ENCODE measurements around the gene PAK2. TPM values are rescaled to one million over a fixed set of nuclear protein-coding genes. Genes with fewer than 3 reads are reported as not detected.
"Not testable (repeated sequence)": the region's sequence is repeated elsewhere in the genome, so short reads cannot be mapped to it uniquely, and the experiment has no call there.

PAK2 gene
- total RNA-seq, 2 donors from 2014 or later = 37.4 to 48.3 TPM

GRCh38 chr3:196712514-196713413 lies 26.9 kb upstream of the PAK2 start:
- DNase-seq (ENCODE audit: low spot score) = peak; percentile 52
- intact Hi-C loops (cut with DNase I) = loop anchor here (2.0 kb wide), 1 partner anchor 28 kb away; no protein-coding TSS in a partner anchor

GRCh38 chr3:196717162-196717561 lies 22.5 kb upstream of the PAK2 start:
- H3K4me1 ChIP-seq (replicated peaks); H3K27me3 ChIP-seq (replicated peaks; ENCODE audit: insufficient read depth); intact Hi-C loops (cut with DNase I); H3K9me3 ChIP-seq; H3K27ac ChIP-seq; DNase-seq (ENCODE audit: low spot score); H3K36me3 ChIP-seq; H3K4me3 ChIP-seq: not testable (repeated sequence)
- 94% methylated on average over 3 of the region's 3 CpGs for WGBS

More at GRCh38 chr3:196712514-196713413, 26.9 kb upstream of the PAK2 start:
- TF ChIP-seq CTCF (IDR thresholded peaks at IDR 0.05) = peak in 1 of 4 experiments; percentile 34
- TF ChIP-seq POLR2A (IDR thresholded peaks at IDR 0.05) = no peak
- no peaks in the 10 kb centered on the region for H3K36me3 ChIP-seq
- 6% methylated on average over 54 of the region's 64 CpGs for WGBS
- H3K27me3 ChIP-seq (replicated peaks; ENCODE audit: insufficient read depth) = no peaks in the 10 kb centered on the region
- H3K27ac ChIP-seq = peak overlapping the region; percentile 93
- peak overlapping the region; percentile 77 to 90 for H3K4me3 ChIP-seq
- no peaks in the 10 kb centered on the region for H3K4me1 ChIP-seq (replicated peaks)
- H3K9me3 ChIP-seq = no peaks in the 10 kb centered on the region

GRCh38 chr3:196721097-196721496 lies 18.6 kb upstream of the PAK2 start:
- DNase-seq (ENCODE audit: low spot score) = no peak
- no peaks in the 10 kb centered on the region for H3K27me3 ChIP-seq (replicated peaks; ENCODE audit: insufficient read depth)
- no peaks in the 10 kb centered on the region for H3K9me3 ChIP-seq
- H3K4me3 ChIP-seq = no peak overlapping the region
- H3K36me3 ChIP-seq = no peaks in the 10 kb centered on the region
- intact Hi-C loops (cut with DNase I) = no loop called here
- no peak for TF ChIP-seq POLR2AphosphoS5 (IDR thresholded peaks at IDR 0.05)
- no peak for TF ChIP-seq CTCF (IDR thresholded peaks at IDR 0.05)
- TF ChIP-seq POLR2A (IDR thresholded peaks at IDR 0.05) = no peak
- WGBS = 98% methylated on average over 2 of the region's 2 CpGs
- no peak overlapping the region for H3K27ac ChIP-seq
- H3K4me1 ChIP-seq (replicated peaks) = no peaks in the 10 kb centered on the region

GRCh38 chr3:196726788-196727675 lies 12.6 kb upstream of the PAK2 start:
- WGBS = 83% methylated on average over 7 of the region's 7 CpGs
- H3K27me3 ChIP-seq (replicated peaks; ENCODE audit: insufficient read depth) = no peaks in the 10 kb centered on the region
- no peak overlapping the region for H3K27ac ChIP-seq
- no peaks in the 10 kb centered on the region for H3K4me1 ChIP-seq (replicated peaks)
- no peak overlapping the region for H3K4me3 ChIP-seq
- no peaks in the 10 kb centered on the region for H3K36me3 ChIP-seq
- no peak for TF ChIP-seq POLR2A (IDR thresholded peaks at IDR 0.05)
- no peak for TF ChIP-seq POLR2AphosphoS5 (IDR thresholded peaks at IDR 0.05)
- TF ChIP-seq CTCF (IDR thresholded peaks at IDR 0.05) = no peak
- H3K9me3 ChIP-seq = no peaks in the 10 kb centered on the region
- intact Hi-C loops (cut with DNase I) = no loop called here
- DNase-seq (ENCODE audit: low spot score) = no peak

GRCh38 chr3:196735751-196736150 lies 3.9 kb upstream of the PAK2 start:
- DNase-seq (ENCODE audit: low spot score) = no peak
- 90% methylated on average over 3 of the region's 3 CpGs for WGBS
- H3K9me3 ChIP-seq = no peaks in the 10 kb centered on the region
- H3K27ac ChIP-seq = no peak overlapping the region
- intact Hi-C loops (cut with DNase I) = no loop called here
- no peak overlapping the region for H3K4me3 ChIP-seq
- no peak for TF ChIP-seq CTCF (IDR thresholded peaks at IDR 0.05)
- no peak for TF ChIP-seq POLR2A (IDR thresholded peaks at IDR 0.05)
- TF ChIP-seq POLR2AphosphoS5 (IDR thresholded peaks at IDR 0.05) = no peak
- no peaks in the 10 kb centered on the region for H3K36me3 ChIP-seq
- no peaks in the 10 kb centered on the region for H3K27me3 ChIP-seq (replicated peaks; ENCODE audit: insufficient read depth)
- no peaks in the 10 kb centered on the region for H3K4me1 ChIP-seq (replicated peaks)
